Aorta (tissue), 5 donors: ENCODE data around the gene PTPN1. TPM values are rescaled to one million over a fixed set of nuclear protein-coding genes. Genes with fewer than 3 reads are reported as not detected.
"Not testable (repeated sequence)": the region's sequence is repeated elsewhere in the genome, so short reads cannot be mapped to it uniquely, and the experiment has no call there.

Experiments
- ATAC-seq: fragments of 200-7000 bp; cut with Tn5 transposase; one replicate; pipeline ENCODE4 v1.9.1; 2022; ENCODE audit warnings: moderate library complexity; ENCODE audit not compliant: low FRiP score
- DNase-seq, 2 donors: peaks; one replicate each; pipeline ENCODE4 v3.0.0-alpha.2; 2020
- H3K27ac ChIP-seq, 2 donors: one replicate each; pipeline ENCODE4 v1.5.1; 2013; ENCODE audit warnings: low read length in 2 of 2, mild to moderate bottlenecking in 2 of 2, moderate library complexity in 2 of 2, control low read depth in 1 of 2, inconsistent platforms in 1 of 2, low read depth in 1 of 2
- H3K27me3 ChIP-seq, 2 donors: one replicate each; pipeline ENCODE4 v1.6.1; 2013; ENCODE audit warnings: control low read depth in 1 of 2, low read length in 1 of 2, mild to moderate bottlenecking in 1 of 2, moderate library complexity in 1 of 2; ENCODE audit not compliant: insufficient read depth in 2 of 2, control insufficient read depth in 1 of 2
- H3K36me3 ChIP-seq, 2 donors: one replicate each; pipeline ENCODE4 v1.6.1; 2013; ENCODE audit warnings: control low read depth in 1 of 2, low read length in 1 of 2, mild to moderate bottlenecking in 1 of 2; ENCODE audit not compliant: insufficient read depth in 2 of 2, control insufficient read depth in 1 of 2
- H3K4me1 ChIP-seq, 2 donors: one replicate each; pipeline ENCODE4 v1.6.1; 2013; ENCODE audit warnings: low read length in 2 of 2, control low read depth in 1 of 2, mild to moderate bottlenecking in 1 of 2, moderate library complexity in 1 of 2; ENCODE audit not compliant: insufficient read depth in 2 of 2, control insufficient read depth in 1 of 2
- H3K4me3 ChIP-seq, 2 donors: one replicate each; pipeline ENCODE4 v1.5.1; 2013; ENCODE audit warnings: low read length in 2 of 2, control low read depth in 1 of 2, mild to moderate bottlenecking in 1 of 2
- H3K9me3 ChIP-seq: one replicate; pipeline ENCODE4 v1.6.1; 2013; ENCODE audit warnings: mild to moderate bottlenecking, low read length; ENCODE audit not compliant: control insufficient read depth
- WGBS, 2 donors: extraction: QIAGEN DNeasy Blood & Tissue Kit; methylation state at CpG; one replicate each; pipeline ENCODE4 v1.1.7; 2013; 5-methylcytosine and 5-hydroxymethylcytosine counted together
- intact Hi-C, 2 donors: fragments of 100-400 bp; cut with DNase I; formaldehyde crosslinking; loops; one replicate each; pipeline versions ENCODE4 v1.14.2 to v1.15.0; 2022
- polyA plus RNA-seq, 2 donors: library from polyadenylated mRNA; stranded (reverse); fragments of 200-250 nt; gene quantifications; one replicate each; pipeline ENCODE4 v1.2.3, GENCODE V29; 2013
- total RNA-seq, 2 donors: library from RNA; stranded (reverse); fragmentation: NEBNext Ultra II Directional; extraction: Animal tissue kit (Norgen Biotek cat#: 25700); gene quantifications; one replicate each; pipeline ENCODE4 v1.2.1, GENCODE V29; 2021
- donor health status: healthy with polysubstance abuse.
- donor health status: Bipolar disorder and iron deficiency.
- donor health status: DM: no; HTN: no; CAD: no.
- donor health status: DM: no; HTN: no; CAD: no.
- donor health status: DM: yes; HTN: yes; CAD: no.

The PTPN1 gene
- total and polyA plus RNA-seq, 4 donors, result 17.7 to 51.6 (median 25.5) TPM

GRCh38 chr20:50613438-50614169 is 103.4 kb downstream of the PTPN1 start:
- no peaks in the 10 kb centered on the region for H3K27me3 ChIP-seq
- ATAC-seq, result no peak
- DNase-seq, result no peak
- H3K27ac ChIP-seq, result no peak overlapping the region
- no peaks in the 10 kb centered on the region for H3K9me3 ChIP-seq
- H3K4me1 ChIP-seq, result no peaks in the 10 kb centered on the region
- no peaks in the 10 kb centered on the region for H3K36me3 ChIP-seq
- intact Hi-C loops, result no loop called here
- 92 to 94% methylated on average over 15 of the region's 15 CpGs for WGBS, 2 donors
- H3K4me3 ChIP-seq, result no peak overlapping the region

DNA sequence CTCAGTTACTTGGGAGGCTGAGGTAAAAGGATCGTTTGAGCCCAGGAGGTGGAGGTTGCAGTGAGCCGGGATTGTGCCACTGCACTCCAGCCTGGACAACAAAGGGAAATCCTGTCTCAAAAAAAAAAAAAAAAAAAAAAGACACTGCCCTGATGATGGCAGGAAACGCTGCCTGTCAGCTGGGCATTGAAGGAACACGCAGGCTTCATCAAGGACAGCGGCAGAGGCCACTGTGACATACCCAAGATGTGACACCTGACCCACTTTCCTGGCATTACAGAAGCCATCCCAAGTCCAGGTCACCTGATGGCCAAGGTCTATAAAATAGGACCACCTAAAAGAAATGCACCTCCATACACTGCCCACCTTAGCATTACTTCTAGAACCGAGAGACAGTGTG is 105.2 kb downstream of the PTPN1 start:
- H3K36me3 ChIP-seq, result no peaks in the 10 kb centered on the region
- H3K4me1 ChIP-seq, result no peaks in the 10 kb centered on the region
- DNase-seq (no peak), ATAC-seq (no peak)
- 92 to 94% methylated on average over 6 of the region's 6 CpGs for WGBS, 2 donors
- no peak overlapping the region for H3K27ac ChIP-seq
- H3K4me3 ChIP-seq, result no peak overlapping the region
- no peaks in the 10 kb centered on the region for H3K27me3 ChIP-seq
- intact Hi-C loops, result no loop called here
- H3K9me3 ChIP-seq, result no peaks in the 10 kb centered on the region

DNA sequence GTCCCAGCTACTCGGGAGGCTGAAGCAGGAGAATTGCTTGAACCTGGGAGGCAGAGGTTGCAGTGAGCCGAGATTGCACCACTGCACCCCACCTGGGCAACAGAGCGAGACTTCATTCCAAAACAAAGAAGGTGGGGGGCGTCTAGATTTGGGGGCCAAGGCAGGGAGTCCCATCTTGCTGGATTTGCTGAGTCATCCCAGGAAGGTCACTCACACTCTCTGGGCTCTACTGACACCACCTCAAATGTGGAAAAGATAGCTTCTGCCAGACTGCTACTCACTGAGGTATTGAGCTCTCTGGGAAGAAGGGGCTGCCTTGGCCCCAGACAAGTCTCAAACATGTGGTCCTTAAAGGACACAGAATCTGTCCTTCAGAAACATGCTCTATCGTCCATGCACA is 106.8 kb downstream of the PTPN1 start:
- 92 to 94% methylated on average over 5 of the region's 5 CpGs for WGBS, 2 donors
- no peak for DNase-seq
- intact Hi-C loops, result no loop called here
- no peak for ATAC-seq
- peaks cover 2% of the 10 kb centered on the region for H3K9me3 ChIP-seq
- H3K4me3 ChIP-seq, result no peak overlapping the region
- no peaks in the 10 kb centered on the region for H3K4me1 ChIP-seq
- H3K27me3 ChIP-seq, result no peaks in the 10 kb centered on the region
- H3K27ac ChIP-seq, result no peak overlapping the region
- no peaks in the 10 kb centered on the region for H3K36me3 ChIP-seq

- intact Hi-C loops, result no loop called here
- H3K36me3 ChIP-seq, result no peaks in the 10 kb centered on the region
- H3K4me3 ChIP-seq, result no peak overlapping the region
- DNase-seq (no peak), ATAC-seq (no peak)
- no peak overlapping the region for H3K27ac ChIP-seq
- H3K4me1 ChIP-seq, result no peaks in the 10 kb centered on the region
- WGBS, 2 donors, result 93 to 95% methylated on average over 1 of the region's 1 CpG
- peaks cover 2% of the 10 kb centered on the region for H3K9me3 ChIP-seq
- H3K27me3 ChIP-seq, result no peaks in the 10 kb centered on the region
These were observed 108.4 kb downstream of the PTPN1 start for GRCh38 chr20:50618537-50618936.

GRCh38 chr20:50620459-50620858 is 110.3 kb downstream of the PTPN1 start:
- 97% methylated on average over 9 of the region's 9 CpGs for WGBS, 2 donors
- not testable (repeated sequence) for DNase-seq, H3K27me3 ChIP-seq, H3K4me1 ChIP-seq, H3K36me3 ChIP-seq, H3K27ac ChIP-seq, H3K9me3 ChIP-seq, H3K4me3 ChIP-seq, ATAC-seq
- intact Hi-C loops, result loop anchor here in 1 of 2 donors (10.0 kb wide), 1 partner anchor 124 kb away; no protein-coding TSS in a partner anchor

GRCh38 chr20:50621068-50621665 is 111.0 kb downstream of the PTPN1 start:
- intact Hi-C loops, result loop anchor here in 1 of 2 donors (10.0 kb wide), 1 partner anchor 124 kb away; no protein-coding TSS in a partner anchor
- no peak for DNase-seq
- Histone ChIP-seq H3K9me3 (peaks cover 2% of the 10 kb centered on the region), H3K36me3 (no peaks in the 10 kb centered on the region), H3K4me1 (no peaks in the 10 kb centered on the region), H3K27ac (no peak overlapping the region), H3K27me3 (no peaks in the 10 kb centered on the region), H3K4me3 (no peak overlapping the region)
- no peak for ATAC-seq
- WGBS, 2 donors, result 82 to 88% methylated on average over 4 of the region's 4 CpGs

- intact Hi-C loops, result loop anchor here in 1 of 2 donors (5.0 to 10.0 kb wide), 2 partner anchors 88 to 120 kb away; no protein-coding TSS in a partner anchor
- no peaks in the 10 kb centered on the region for H3K36me3 ChIP-seq
- H3K4me1 ChIP-seq, result no peaks in the 10 kb centered on the region
- H3K27ac ChIP-seq, result no peak overlapping the region
- H3K4me3 ChIP-seq, result no peak overlapping the region
- 87 to 89% methylated on average over 18 of the region's 18 CpGs for WGBS, 2 donors
- ATAC-seq, result peak; percentile 28
- H3K9me3 ChIP-seq, result peaks cover 2% of the 10 kb centered on the region
- DNase-seq, result no peak
- no peaks in the 10 kb centered on the region for H3K27me3 ChIP-seq
These were observed 114.3 kb downstream of the PTPN1 start for GRCh38 chr20:50624351-50625016.

GRCh38 chr20:50625986-50626677 is 115.9 kb downstream of the PTPN1 start:
- H3K4me1 ChIP-seq, result no peaks in the 10 kb centered on the region
- 40 to 43% methylated on average over 15 of the region's 15 CpGs for WGBS, 2 donors
- DNase-seq (peak in 1 of 2 donors; percentile 60), ATAC-seq (peak; percentile 74)
- no peaks in the 10 kb centered on the region for H3K36me3 ChIP-seq
- intact Hi-C loops, result loop anchor here in 1 of 2 donors (5.0 to 10.0 kb wide), 2 partner anchors 86 to 119 kb away; no protein-coding TSS in a partner anchor
- H3K9me3 ChIP-seq, result peaks cover under 1% of the 10 kb centered on the region
- H3K4me3 ChIP-seq, result no peak overlapping the region
- no peak overlapping the region for H3K27ac ChIP-seq
- H3K27me3 ChIP-seq, result no peaks in the 10 kb centered on the region
